Erythroblast (primary cell): ENCODE results near the gene SSUH2.

Experiments
- GATA1 ChIP-seq: IDR thresholded peaks from 2 replicates; pipeline ENCODE4 v1.6.1; 2011; ENCODE audit warnings: low read depth, mild to moderate bottlenecking, control low read depth, low read length, moderate library complexity
- POLR2A ChIP-seq: IDR thresholded peaks from 2 replicates; pipeline ENCODE4 v1.6.1; 2011; ENCODE audit warnings: mild to moderate bottlenecking, low read length

DNA sequence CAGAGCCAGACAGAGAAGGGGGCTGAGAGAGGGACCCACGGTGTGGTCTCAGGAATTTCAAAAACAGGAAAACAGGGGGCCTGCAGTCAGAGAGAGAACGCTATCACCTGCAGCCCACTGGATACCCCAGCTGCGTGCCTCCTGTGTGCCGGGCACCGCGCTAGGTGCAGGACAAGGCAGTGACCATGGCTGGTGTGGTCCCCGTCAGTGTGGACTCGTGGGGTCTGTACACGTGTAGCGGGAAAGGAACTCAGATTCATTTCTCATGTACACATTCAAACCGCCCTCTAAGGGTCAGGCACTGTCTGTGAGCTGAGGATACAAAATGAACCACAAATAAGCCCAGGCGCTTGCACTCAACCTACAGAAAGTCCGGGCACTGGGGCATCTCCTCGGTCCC lies 20.9 kb downstream of the SSUH2 start:
- TF ChIP-seq POLR2A (no peak), GATA1 (no peak)
